Uterus (tissue), 2 donors: Measurements from ENCODE around the gene MAP3K5.

Experiments used
- POLR2A ChIP-seq, 2 donors: fragments of 450-650 bp; IDR thresholded peaks; one replicate each; pipeline ENCODE4 v1.6.1; 2016; ENCODE audit warnings: antibody characterized with exemption in 2 of 2, mild to moderate bottlenecking in 1 of 2, moderate library complexity in 1 of 2
- TF ChIP-seq, protein P1 (sequence below), 4 experiments: fragments of 200-600 bp in 2 of 4; fragments of 450-650 bp in 2 of 4; sonication (generic) in 2 of 4; IDR thresholded peaks; one replicate each; pipeline ENCODE4 v1.5.1; 2016 to 2019; ENCODE audit warnings: antibody characterized with exemption in 4 of 4, mild to moderate bottlenecking in 2 of 4, moderate library complexity in 1 of 4

DNA sequence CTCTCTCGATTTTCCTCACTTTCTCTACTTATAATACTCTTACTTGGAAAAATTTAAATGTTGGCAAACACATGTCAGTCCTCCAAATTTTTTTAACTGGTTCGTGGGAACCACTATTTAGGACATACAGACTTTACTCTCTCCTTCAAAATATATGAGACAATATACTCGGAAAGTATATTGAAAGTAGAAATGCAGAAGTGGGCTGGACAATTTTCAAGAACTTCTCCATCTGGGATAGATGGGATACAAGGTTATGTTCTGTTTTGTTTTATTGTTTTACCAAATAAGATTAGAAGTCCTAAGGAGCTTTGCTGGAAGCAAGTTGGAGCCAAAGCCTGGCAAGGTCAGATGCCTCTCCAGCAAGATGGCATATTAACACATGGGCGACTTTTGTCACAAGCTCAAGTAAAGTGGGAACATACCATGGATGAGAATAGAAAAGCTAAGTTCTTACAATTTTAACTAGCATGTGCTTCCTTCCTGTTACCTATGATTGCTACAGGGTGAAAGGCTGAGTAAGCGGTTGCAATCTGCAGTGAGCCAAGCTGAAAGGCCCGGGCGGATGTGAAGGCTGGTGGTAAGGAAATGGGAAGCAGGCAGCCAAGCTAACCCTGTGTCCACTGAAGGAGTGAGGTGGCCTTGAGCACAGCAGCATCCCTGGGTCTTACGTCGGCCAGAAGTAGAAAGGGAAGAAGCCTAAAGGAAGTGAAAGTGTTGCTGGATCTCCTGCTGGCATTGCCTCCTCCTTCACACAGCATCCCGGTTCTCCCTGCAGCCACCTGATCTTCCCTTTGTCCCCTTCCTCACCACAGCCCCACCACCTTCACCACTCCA, 7.1 kb downstream of the MAP3K5 start:
- TF ChIP-seq, protein P1, sequence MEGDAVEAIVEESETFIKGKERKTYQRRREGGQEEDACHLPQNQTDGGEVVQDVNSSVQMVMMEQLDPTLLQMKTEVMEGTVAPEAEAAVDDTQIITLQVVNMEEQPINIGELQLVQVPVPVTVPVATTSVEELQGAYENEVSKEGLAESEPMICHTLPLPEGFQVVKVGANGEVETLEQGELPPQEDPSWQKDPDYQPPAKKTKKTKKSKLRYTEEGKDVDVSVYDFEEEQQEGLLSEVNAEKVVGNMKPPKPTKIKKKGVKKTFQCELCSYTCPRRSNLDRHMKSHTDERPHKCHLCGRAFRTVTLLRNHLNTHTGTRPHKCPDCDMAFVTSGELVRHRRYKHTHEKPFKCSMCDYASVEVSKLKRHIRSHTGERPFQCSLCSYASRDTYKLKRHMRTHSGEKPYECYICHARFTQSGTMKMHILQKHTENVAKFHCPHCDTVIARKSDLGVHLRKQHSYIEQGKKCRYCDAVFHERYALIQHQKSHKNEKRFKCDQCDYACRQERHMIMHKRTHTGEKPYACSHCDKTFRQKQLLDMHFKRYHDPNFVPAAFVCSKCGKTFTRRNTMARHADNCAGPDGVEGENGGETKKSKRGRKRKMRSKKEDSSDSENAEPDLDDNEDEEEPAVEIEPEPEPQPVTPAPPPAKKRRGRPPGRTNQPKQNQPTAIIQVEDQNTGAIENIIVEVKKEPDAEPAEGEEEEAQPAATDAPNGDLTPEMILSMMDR (IDR thresholded peaks at IDR 0.05) = no peak
- no peak for TF ChIP-seq POLR2A (IDR thresholded peaks at IDR 0.05)
